HT1080 (cell line): ENCODE data around the gene CXCL11. TPM values are rescaled to one million over a fixed set of nuclear protein-coding genes. Genes with fewer than 3 reads are reported as not detected.
"Not testable (repeated sequence)": the region's sequence is repeated elsewhere in the genome, so short reads cannot be mapped to it uniquely, and the experiment has no call there.

Experiments used
- DNase-seq: peaks from one replicate; pipeline ENCODE4 v3.0.0-alpha.2; 2015; ENCODE audit warnings: low read depth
- total RNA-seq: library from RNA; depleted of rRNA; stranded (reverse); fragments of >200 nt; shearing (Covaris generic); gene quantifications from 2 replicates; pipeline ENCODE4 v1.2.3, GENCODE V29; 2014

Gene CXCL11
- total RNA-seq, 1 experiment from 2014 or later: not detected

- not testable (repeated sequence) for DNase-seq
Observed at GRCh38 chr4:76043306-76043705, 7.4 kb upstream of the CXCL11 start.

- DNase-seq: not testable (repeated sequence)
Observed at GRCh38 chr4:76042241-76042998, 6.5 kb upstream of the CXCL11 start.

GRCh38 chr4:76036855-76037254 lies 985 bp upstream of the CXCL11 start:
- no peak for DNase-seq

GRCh38 chr4:76035141-76035540 lies 729 bp downstream of the CXCL11 start:
- DNase-seq: no peak

- DNase-seq: no peak
Observed at GRCh38 chr4:76029300-76029699, 6.6 kb downstream of the CXCL11 start.

- DNase-seq: no peak
Observed at GRCh38 chr4:76028350-76028765, 7.5 kb downstream of the CXCL11 start.

- no peak for DNase-seq
Observed at GRCh38 chr4:76024065-76024464, 11.8 kb downstream of the CXCL11 start.

- no peak for DNase-seq
Observed at GRCh38 chr4:76023389-76023788, 12.5 kb downstream of the CXCL11 start, which contains the start of gene CXCL10. Gene CXCL10, minus strand, starts transcription at chr4:76023497. Its CDS starts 66 bp downstream, at chr4:76023431.

- no peak for DNase-seq
Observed at GRCh38 chr4:76022677-76023076, 13.2 kb downstream of the CXCL11 start.

- no peak for DNase-seq
Observed at GRCh38 chr4:76022031-76022430, 13.8 kb downstream of the CXCL11 start.

- no peak for DNase-seq
Observed at GRCh38 chr4:76017056-76017686, 18.7 kb downstream of the CXCL11 start.

GRCh38 chr4:76016393-76016792 lies 19.5 kb downstream of the CXCL11 start:
- DNase-seq: peak; percentile 28

- no peak for DNase-seq
Observed at GRCh38 chr4:76013540-76013939, 22.3 kb downstream of the CXCL11 start.

GRCh38 chr4:76012388-76012801 lies 23.5 kb downstream of the CXCL11 start:
- DNase-seq: no peak

GRCh38 chr4:76011700-76012387 lies 24.0 kb downstream of the CXCL11 start:
- DNase-seq: peak; percentile 48

GRCh38 chr4:76011018-76011670 lies 24.7 kb downstream of the CXCL11 start:
- DNase-seq: no peak

- no peak for DNase-seq
Observed at GRCh38 chr4:76010576-76010975, 25.3 kb downstream of the CXCL11 start.

- DNase-seq: no peak
Observed at GRCh38 chr4:76009311-76009710, 26.6 kb downstream of the CXCL11 start.

- no peak for DNase-seq
Observed at GRCh38 chr4:76007089-76007862, 28.6 kb downstream of the CXCL11 start, which contains the start of gene CXCL9. Gene CXCL9, minus strand, starts transcription at chr4:76007509. Its CDS starts 60 bp downstream, at chr4:76007449.

GRCh38 chr4:76003620-76004019 lies 32.2 kb downstream of the CXCL11 start:
- no peak for DNase-seq

GRCh38 chr4:76003035-76003434 lies 32.8 kb downstream of the CXCL11 start:
- no peak for DNase-seq
